HepG2 (cell line): ENCODE results near the gene C1QTNF5. TPM values are rescaled to one million over a fixed set of nuclear protein-coding genes. Genes with fewer than 3 reads are reported as not detected.
A peak's percentile ranks its signal among the peaks of the same experiment; 100 is the strongest.

ENCODE experiments used
- ATAD3A ChIP-seq: sonication (generic); formaldehyde crosslinking; IDR thresholded peaks from 2 replicates; pipeline ENCODE4 v1.4.0; 2020; ENCODE audit warnings: missing genetic modification reagents
- FLYWCH1 ChIP-seq: sonication (generic); formaldehyde crosslinking; IDR thresholded peaks from 2 replicates; pipeline ENCODE4 v1.8.1; 2023; ENCODE audit warnings: mild to moderate bottlenecking, missing genetic modification reagents
- FOXP1 ChIP-seq, 2 experiments: fragments of 450-650 bp in 1 of 2; IDR thresholded peaks; 2 replicates each; pipeline ENCODE4 v1.6.1; 2017 to 2018; ENCODE audit warnings: antibody characterized with exemption in 1 of 2
- HES4 ChIP-seq: sonication (generic); formaldehyde crosslinking; IDR thresholded peaks from 2 replicates; pipeline ENCODE4 v1.9.0; 2021; ENCODE audit warnings: mild to moderate bottlenecking, missing genetic modification reagents, borderline replicate concordance
- HIVEP1 ChIP-seq: sonication (generic); formaldehyde crosslinking; IDR thresholded peaks from 2 replicates; pipeline ENCODE4 v1.4.0; 2020; ENCODE audit warnings: mild to moderate bottlenecking, missing genetic modification reagents
- HNF4G ChIP-seq, 2 experiments: sonication (generic) in 1 of 2; formaldehyde crosslinking in 1 of 2; IDR thresholded peaks; 2 replicates each; pipeline versions ENCODE4 v1.4.0 to v1.6.1; 2011 to 2020; ENCODE audit warnings: borderline replicate concordance in 2 of 2, low read depth in 2 of 2, mild to moderate bottlenecking in 2 of 2, low read length in 1 of 2, missing genetic modification reagents in 1 of 2, moderate library complexity in 1 of 2
- LCORL ChIP-seq, 2 experiments: fragments of 450-650 bp in 1 of 2; sonication (generic) in 1 of 2; formaldehyde crosslinking in 1 of 2; IDR thresholded peaks; 2 replicates each; pipeline versions ENCODE4 v1.5.0 to v1.6.1; 2017 to 2020; ENCODE audit warnings: antibody characterized with exemption in 1 of 2, missing genetic modification reagents in 1 of 2
- MEIS1 ChIP-seq: sonication (generic); formaldehyde crosslinking; IDR thresholded peaks from 2 replicates; pipeline ENCODE4 v1.9.0; 2021; ENCODE audit warnings: mild to moderate bottlenecking, missing genetic modification reagents, moderate library complexity, borderline replicate concordance
- MIER3 ChIP-seq: IDR thresholded peaks from 2 replicates; pipeline ENCODE4 v1.6.1; 2016; ENCODE audit warnings: missing compliant biosample characterization, borderline replicate concordance
- MIXL1 ChIP-seq: IDR thresholded peaks from 2 replicates; pipeline ENCODE4 v1.6.1; 2016
- PAX8 ChIP-seq: sonication (generic); formaldehyde crosslinking; IDR thresholded peaks from 2 replicates; pipeline ENCODE4 v1.8.0; 2022; ENCODE audit warnings: mild to moderate bottlenecking, missing genetic modification reagents, borderline replicate concordance
- POGZ ChIP-seq: sonication (generic); formaldehyde crosslinking; IDR thresholded peaks from 2 replicates; pipeline ENCODE4 v1.4.0; 2020; ENCODE audit warnings: mild to moderate bottlenecking, missing genetic modification reagents
- RCOR2 ChIP-seq: IDR thresholded peaks from 2 replicates; pipeline ENCODE4 v1.6.1; 2016; ENCODE audit warnings: missing biosample characterization, missing genetic modification reagents
- RFX3 ChIP-seq: IDR thresholded peaks from 2 replicates; pipeline ENCODE4 v1.6.1; 2016; ENCODE audit warnings: missing biosample characterization, missing genetic modification reagents
- SKI ChIP-seq: fragments of 450-650 bp; IDR thresholded peaks from one replicate; pipeline ENCODE4 v1.6.1; 2018; ENCODE audit warnings: mild to moderate bottlenecking; ENCODE audit not compliant: partially characterized antibody
- THYN1 ChIP-seq: sonication (generic); formaldehyde crosslinking; IDR thresholded peaks from 2 replicates; pipeline ENCODE4 v1.8.1; 2023; ENCODE audit warnings: low read depth, mild to moderate bottlenecking, moderate library complexity, missing genetic modification reagents, borderline replicate concordance
- TOE1 ChIP-seq: sonication (generic); formaldehyde crosslinking; IDR thresholded peaks from 2 replicates; pipeline ENCODE4 v1.4.0; 2020; ENCODE audit warnings: mild to moderate bottlenecking, missing genetic modification reagents
- ZBTB21 ChIP-seq: sonication (generic); formaldehyde crosslinking; IDR thresholded peaks from 2 replicates; pipeline ENCODE4 v1.4.0; 2020; ENCODE audit warnings: missing genetic modification reagents
- ZFP62 ChIP-seq: sonication (generic); formaldehyde crosslinking; IDR thresholded peaks from 2 replicates; pipeline ENCODE4 v1.4.0; 2020; ENCODE audit warnings: missing genetic modification reagents
- ZKSCAN8 ChIP-seq: IDR thresholded peaks from 2 replicates; pipeline ENCODE4 v1.6.1; 2016; ENCODE audit warnings: borderline replicate concordance, missing genetic modification reagents, missing compliant biosample characterization
- ZNF101 ChIP-seq: sonication (generic); formaldehyde crosslinking; IDR thresholded peaks from 2 replicates; pipeline ENCODE4 v1.4.0; 2020; ENCODE audit warnings: mild to moderate bottlenecking, low read depth, missing genetic modification reagents, borderline replicate concordance
- ZNF543 ChIP-seq: sonication (generic); formaldehyde crosslinking; IDR thresholded peaks from 2 replicates; pipeline ENCODE4 v1.4.0; 2020; ENCODE audit warnings: mild to moderate bottlenecking, missing genetic modification reagents
- ZNF629 ChIP-seq: sonication (generic); formaldehyde crosslinking; conservative IDR thresholded peaks from 2 replicates; pipeline ENCODE4 v1.5.0; 2020; ENCODE audit warnings: missing genetic modification reagents
- polyA plus RNA-seq, 8 experiments: library from polyadenylated mRNA; depleted of rRNA in 3 of 8; stranded (reverse) in 7 of 8; unstranded in 1 of 8; fragments of >200 nt; fragmentation: Illumina TruSeq in 4 of 8; extraction: Trizol in 4 of 8; gene quantifications; 2 replicates each; pipeline versions ENCODE4 v1.2.1 to v1.2.3, GENCODE V29; 2011 to 2016; ENCODE audit warnings: low read depth in 4 of 8, missing spikeins in 1 of 8, mixed read lengths in 1 of 8; ENCODE audit not compliant: insufficient read depth in 1 of 8
- total RNA-seq, 5 experiments: library from RNA; depleted of rRNA; stranded (reverse); fragments of >200 nt; fragmentation: Illumina TruSeq; extraction: Trizol; gene quantifications; 2 replicates each; pipeline ENCODE4 v1.2.3, GENCODE V29; 2016; ENCODE audit warnings: low read depth in 1 of 5
- TF ChIP-seq, protein P1 (sequence below): sonication (generic); formaldehyde crosslinking; IDR thresholded peaks from 2 replicates; pipeline ENCODE4 v1.4.0; 2020; ENCODE audit warnings: mild to moderate bottlenecking, missing genetic modification reagents
- TF ChIP-seq, protein P2 (sequence below): sonication (generic); formaldehyde crosslinking; IDR thresholded peaks from 2 replicates; pipeline ENCODE4 v1.4.0; 2020; ENCODE audit warnings: missing genetic modification reagents, mild to moderate bottlenecking, borderline replicate concordance

Gene C1QTNF5
- total and polyA plus RNA-seq, 2 of the 13 experiments (the other 11 are each of a cell fraction or from before 2014, with no cell fraction given): 0.86 to 1.2 TPM

DNA sequence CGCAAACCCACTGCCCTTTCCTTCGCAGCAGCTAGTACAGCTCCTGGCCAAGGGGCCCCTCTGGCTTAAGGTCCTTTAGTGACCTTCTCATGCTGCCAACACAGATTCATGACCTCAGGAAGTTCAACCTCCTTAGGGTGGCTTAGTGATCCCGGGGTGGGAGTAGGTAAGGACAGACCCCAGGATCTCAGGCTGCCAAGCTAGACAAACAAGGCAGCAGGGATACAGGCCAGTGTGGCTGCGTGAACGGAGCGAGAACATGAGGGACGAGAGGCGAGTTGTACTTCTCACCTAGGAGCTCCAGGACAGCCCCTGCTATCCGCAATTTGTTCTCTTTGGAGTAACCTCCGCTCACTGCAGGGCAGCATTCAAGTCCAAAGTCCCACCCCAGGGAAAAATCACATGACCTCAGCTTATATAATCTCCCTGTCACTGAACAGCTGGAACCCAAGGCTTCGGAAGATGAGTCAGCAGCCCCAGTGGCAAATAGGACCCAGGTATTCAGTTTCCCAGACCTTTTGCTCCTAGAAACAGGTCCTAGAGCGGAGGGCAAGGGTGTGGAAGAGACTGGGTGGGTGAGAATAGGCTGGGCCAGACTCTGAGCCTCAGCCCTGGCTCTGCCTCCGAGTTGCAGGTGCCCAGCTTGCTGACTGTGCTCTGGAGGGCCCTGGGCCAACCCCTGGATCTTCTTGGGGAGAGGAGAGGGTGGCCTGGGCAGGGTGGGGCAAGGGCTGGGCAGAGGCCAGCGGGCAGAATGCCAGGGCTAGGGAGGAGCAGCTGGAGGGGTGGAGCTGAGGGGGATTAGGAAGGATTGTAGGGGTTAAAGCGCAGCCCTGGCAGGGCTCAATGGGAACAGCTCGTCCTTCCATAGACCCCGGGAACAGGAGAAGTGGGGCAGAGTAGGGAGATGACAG, 27.7 kb upstream of the C1QTNF5 start (continued):
- TF ChIP-seq LCORL (IDR thresholded peaks at IDR 0.05): 0 out of 2 replicates have a peak, but pooled peaks have one; percentile 20
- TF ChIP-seq LCORL (CRISPR knock-in tag; IDR thresholded peaks at IDR 0.05): peak; percentile 81
- TF ChIP-seq, protein P1, sequence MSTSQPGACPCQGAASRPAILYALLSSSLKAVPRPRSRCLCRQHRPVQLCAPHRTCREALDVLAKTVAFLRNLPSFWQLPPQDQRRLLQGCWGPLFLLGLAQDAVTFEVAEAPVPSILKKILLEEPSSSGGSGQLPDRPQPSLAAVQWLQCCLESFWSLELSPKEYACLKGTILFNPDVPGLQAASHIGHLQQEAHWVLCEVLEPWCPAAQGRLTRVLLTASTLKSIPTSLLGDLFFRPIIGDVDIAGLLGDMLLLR: peak; percentile 44; the same call in 1 of the 2 replicates
- TF ChIP-seq ZKSCAN8 (CRISPR knock-in tag): peak; percentile 87
- TF ChIP-seq ZNF543 (CRISPR knock-in tag): no peak
- no peak for TF ChIP-seq RFX3 (CRISPR knock-in tag)
- no peak for TF ChIP-seq THYN1 (CRISPR knock-in tag)
- TF ChIP-seq MEIS1 (CRISPR knock-in tag): no peak
- TF ChIP-seq ZFP62 (CRISPR knock-in tag): no peak
- TF ChIP-seq ATAD3A (CRISPR knock-in tag): no peak
- TF ChIP-seq MIER3: peak; percentile 72
- TF ChIP-seq HNF4G (IDR thresholded peaks at IDR 0.05; ENCODE audit: borderline replicate concordance, low read depth, low read length): peak; percentile 96
- TF ChIP-seq HNF4G (CRISPR knock-in tag; IDR thresholded peaks at IDR 0.05; ENCODE audit: borderline replicate concordance, low read depth): peak; percentile 97
- TF ChIP-seq RCOR2: peak; percentile 76; the same call in 1 of the 2 replicates
- TF ChIP-seq, protein P2, sequence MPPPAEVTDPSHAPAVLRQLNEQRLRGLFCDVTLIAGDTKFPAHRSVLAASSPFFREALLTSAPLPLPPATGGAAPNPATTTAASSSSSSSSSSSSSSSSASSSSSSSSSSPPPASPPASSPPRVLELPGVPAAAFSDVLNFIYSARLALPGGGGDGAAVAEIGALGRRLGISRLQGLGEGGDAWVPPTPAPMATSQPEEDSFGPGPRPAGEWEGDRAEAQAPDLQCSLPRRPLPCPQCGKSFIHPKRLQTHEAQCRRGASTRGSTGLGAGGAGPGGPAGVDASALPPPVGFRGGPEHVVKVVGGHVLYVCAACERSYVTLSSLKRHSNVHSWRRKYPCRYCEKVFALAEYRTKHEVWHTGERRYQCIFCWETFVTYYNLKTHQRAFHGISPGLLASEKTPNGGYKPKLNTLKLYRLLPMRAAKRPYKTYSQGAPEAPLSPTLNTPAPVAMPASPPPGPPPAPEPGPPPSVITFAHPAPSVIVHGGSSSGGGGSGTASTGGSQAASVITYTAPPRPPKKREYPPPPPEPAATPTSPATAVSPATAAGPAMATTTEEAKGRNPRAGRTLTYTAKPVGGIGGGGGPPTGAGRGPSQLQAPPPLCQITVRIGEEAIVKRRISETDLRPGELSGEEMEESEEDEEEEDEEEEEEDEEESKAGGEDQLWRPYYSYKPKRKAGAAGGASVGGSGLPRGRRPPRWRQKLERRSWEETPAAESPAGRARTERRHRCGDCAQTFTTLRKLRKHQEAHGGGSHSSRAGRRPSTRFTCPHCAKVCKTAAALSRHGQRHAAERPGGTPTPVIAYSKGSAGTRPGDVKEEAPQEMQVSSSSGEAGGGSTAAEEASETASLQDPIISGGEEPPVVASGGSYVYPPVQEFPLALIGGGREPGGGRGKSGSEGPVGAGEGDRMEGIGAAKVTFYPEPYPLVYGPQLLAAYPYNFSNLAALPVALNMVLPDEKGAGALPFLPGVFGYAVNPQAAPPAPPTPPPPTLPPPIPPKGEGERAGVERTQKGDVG (CRISPR knock-in tag): peak; percentile 61; the same call in 1 of the 2 replicates
- no peak for TF ChIP-seq ZNF629 (CRISPR knock-in tag)
- peak; percentile 84; the same call in 1 of the 2 replicates for TF ChIP-seq TOE1 (CRISPR knock-in tag)
- TF ChIP-seq HIVEP1 (CRISPR knock-in tag): peak; percentile 67; the same call in 1 of the 2 replicates
- 0 out of 2 replicates have a peak, but pooled peaks have one; percentile 44 for TF ChIP-seq ZBTB21 (CRISPR knock-in tag)
- TF ChIP-seq MIXL1 (CRISPR knock-in tag): peak; percentile 40; the same call in 1 of the 2 replicates
- TF ChIP-seq FLYWCH1 (CRISPR knock-in tag): no peak
- TF ChIP-seq PAX8 (CRISPR knock-in tag): no peak
- TF ChIP-seq POGZ: peak; percentile 43; the same call in 1 of the 2 replicates
- TF ChIP-seq HES4 (CRISPR knock-in tag): no peak
- TF ChIP-seq SKI: peak; percentile 72
- no peak for TF ChIP-seq ZNF101
- TF ChIP-seq FOXP1 (IDR thresholded peaks at IDR 0.05): no peak
- TF ChIP-seq FOXP1 (CRISPR knock-in tag; IDR thresholded peaks at IDR 0.05): 0 out of 2 replicates have a peak, but pooled peaks have one; percentile 38
